AG04449 (cell line): Measurements from ENCODE around the gene DYNC1H1.
"Not testable (repeated sequence)": the region's sequence is repeated elsewhere in the genome, so short reads cannot be mapped to it uniquely, and the experiment has no call there.

Experiments used
- CTCF ChIA-PET: fragments of 350-600 bp; formaldehyde crosslinking; extraction: SDS; loops from one replicate; lab custom pipeline; 2021; ENCODE audit warnings: antibody characterized with exemption; lab: Yijun Ruan, JAX
- POLR2A ChIA-PET: fragments of 400-600, 350-600 bp; formaldehyde crosslinking; extraction: SDS; loops from one replicate; lab custom pipeline; 2020; ENCODE audit warnings: antibody characterized with exemption, inconsistent platforms; lab: Yijun Ruan, JAX
- DNase-seq: peaks from one replicate; pipeline ENCODE4 v3.0.0-alpha.2; 2010; ENCODE audit warnings: low read depth, low spot score
- H3K4me3 ChIP-seq: 2 replicates; pipeline ENCODE4 v1.5.1; 2011; ENCODE audit warnings: low read depth, mild to moderate bottlenecking, control low read depth, low read length
- CTCF ChIP-seq: IDR thresholded peaks from one replicate; pipeline ENCODE4 v1.5.1; 2011; ENCODE audit warnings: mild to moderate bottlenecking, moderate library complexity, low read length, control low read depth, inconsistent platforms; ENCODE audit not compliant: insufficient read depth; ENCODE audit errors: missing control alignments

The DYNC1H1 gene

DNA sequence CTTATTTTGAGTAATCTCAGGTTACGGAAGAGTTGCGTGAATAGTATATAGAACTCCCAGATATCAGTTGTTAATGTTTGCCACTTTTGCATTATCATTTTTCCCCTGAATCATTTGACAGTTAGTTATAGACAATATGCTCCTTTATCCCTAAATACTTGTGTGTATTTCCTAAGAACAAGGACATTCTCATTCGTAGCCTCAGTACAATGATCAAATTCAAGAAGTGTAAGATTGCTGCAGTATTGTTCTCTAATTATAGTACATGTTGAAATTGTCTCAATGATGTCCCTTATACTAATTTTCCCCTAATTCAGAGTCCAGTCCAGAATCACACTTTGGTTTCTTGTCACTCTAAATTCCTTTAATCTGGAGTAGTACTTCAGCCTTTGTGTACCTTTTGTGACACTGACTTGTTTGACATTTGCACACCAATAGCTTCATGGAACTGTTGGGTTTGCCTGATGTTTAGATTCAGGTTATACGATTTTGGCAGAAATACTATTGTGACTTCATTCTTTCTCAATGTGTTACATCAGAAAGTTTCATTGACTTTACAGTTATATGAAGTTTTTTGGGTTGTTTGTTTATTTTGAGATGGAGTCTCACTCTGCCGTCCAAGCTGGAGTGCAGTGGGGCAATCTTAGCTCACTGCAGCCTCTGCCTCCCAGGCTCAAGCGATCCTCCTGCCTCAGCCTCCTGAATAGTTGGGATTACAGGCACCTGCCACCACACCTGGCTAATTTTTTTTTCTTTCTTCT lies 13.1 kb downstream of the DYNC1H1 start:
- no peak for DNase-seq
- ChIA-PET CTCF (interaction anchor here (0.6 to 1.2 kb wide), 4 partner anchors 8 to 343 kb away, joined by 3 read pairs; no protein-coding TSS in a partner anchor), POLR2A (no interaction called here)
- TF ChIP-seq CTCF = no peak
- no peak overlapping the region for H3K4me3 ChIP-seq

- ChIA-PET POLR2A (no interaction called here), CTCF (interaction anchor here (1.2 kb wide), 1 partner anchor 108 kb away, joined by 3 read pairs; no protein-coding TSS in a partner anchor)
- H3K4me3 ChIP-seq = no peak overlapping the region
- no peak for TF ChIP-seq CTCF
- DNase-seq = no peak
Observed at GRCh38 chr14:101979666-101980065, 15.3 kb downstream of the DYNC1H1 start.

GRCh38 chr14:101980251-101980650 lies 15.9 kb downstream of the DYNC1H1 start:
- DNase-seq = no peak
- ChIA-PET CTCF (interaction anchor here (1.1 to 1.7 kb wide), 2 partner anchors 18 to 273 kb away, joined by 5 to 10 read pairs; no protein-coding TSS in a partner anchor), POLR2A (interaction anchor here (1.0 kb wide), 1 partner anchor 8 kb away, joined by 6 read pairs; no protein-coding TSS in a partner anchor)
- no peak overlapping the region for H3K4me3 ChIP-seq
- TF ChIP-seq CTCF = no peak

DNA sequence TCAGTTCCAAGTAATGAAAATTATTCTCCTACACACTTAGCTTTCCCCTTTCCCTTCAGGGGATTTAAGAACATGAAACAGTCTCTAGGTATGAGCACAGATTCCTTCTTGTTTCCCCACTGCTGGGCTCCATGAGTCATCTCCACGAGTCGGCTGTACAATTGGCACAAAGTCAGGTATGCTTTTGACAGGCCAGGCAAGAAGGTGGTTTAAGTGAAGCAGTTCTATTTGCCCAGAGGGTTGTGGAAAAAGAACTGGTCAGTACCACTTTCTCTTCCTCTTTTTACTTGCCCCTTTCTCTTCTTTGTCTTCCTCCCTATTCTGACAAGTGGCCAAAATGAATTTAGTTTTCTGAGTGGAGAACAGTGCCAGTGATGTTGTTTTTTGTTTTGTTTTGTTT lies 16.3 kb downstream of the DYNC1H1 start:
- TF ChIP-seq CTCF = no peak
- no peak overlapping the region for H3K4me3 ChIP-seq
- POLR2A ChIA-PET = interaction anchor here (0.8 to 1.0 kb wide), 2 partner anchors 9 to 13 kb away, joined by 3 to 6 read pairs; no protein-coding TSS in a partner anchor
- DNase-seq = peak; percentile 98
- CTCF ChIA-PET = interaction anchor here (1.1 to 1.7 kb wide), 3 partner anchors 19 to 274 kb away, joined by 4 to 10 read pairs (median 5); no protein-coding TSS in a partner anchor

GRCh38 chr14:101982621-101983020 lies 18.2 kb downstream of the DYNC1H1 start:
- H3K4me3 ChIP-seq = no peak overlapping the region
- ChIA-PET POLR2A (interaction anchor here (0.6 kb wide), 1 partner anchor 44 kb away, joined by 3 read pairs; no protein-coding TSS in a partner anchor), CTCF (interaction anchor here (0.6 kb wide), 1 partner anchor 21 kb away, joined by 4 read pairs; no protein-coding TSS in a partner anchor)
- TF ChIP-seq CTCF = no peak
- DNase-seq = no peak

DNA sequence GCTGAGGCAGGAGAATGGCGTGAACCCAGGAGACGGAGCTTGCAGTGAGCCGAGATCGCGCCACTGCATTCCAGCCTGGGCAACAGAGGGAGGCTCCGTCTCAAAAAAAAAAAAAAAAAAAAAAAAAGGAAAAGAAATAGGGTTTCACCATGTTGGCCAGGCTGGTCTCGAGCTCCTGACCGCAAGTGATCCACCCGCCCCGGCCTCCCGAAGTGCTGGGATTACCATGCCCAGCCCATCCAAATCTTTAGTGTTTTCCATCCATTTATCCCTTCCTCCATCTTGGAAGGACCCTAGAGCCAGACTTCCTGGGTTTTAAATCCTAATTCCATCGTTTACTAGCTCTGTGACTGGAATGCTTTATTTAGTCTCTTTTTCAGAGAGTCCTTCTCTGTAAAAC lies 20.5 kb downstream of the DYNC1H1 start:
- H3K4me3 ChIP-seq, DNase-seq, POLR2A ChIA-PET: not testable (repeated sequence)
- CTCF ChIA-PET = interaction anchor here (5.9 kb wide), 1 partner anchor 23 kb away, joined by 17 read pairs; no protein-coding TSS in a partner anchor
